Glutamatergic neuron (in vitro differentiated cells): Measurements from ENCODE around the gene RPS10. TPM values are rescaled to one million over a fixed set of nuclear protein-coding genes. Genes with fewer than 3 reads are reported as not detected.

Experiments
- DNase-seq: peaks from one replicate; pipeline ENCODE4 v3.0.0; 2022
- H3K27ac Mint-ChIP-seq: one replicate; pipeline ENCODE4 v1.8.0; 2020; ENCODE audit warnings: mild to moderate bottlenecking, mixed read lengths, inconsistent platforms; ENCODE audit not compliant: unreplicated experiment
- H3K27me3 Mint-ChIP-seq: one replicate; pipeline ENCODE4 v1.8.0; 2020; ENCODE audit warnings: mild to moderate bottlenecking, moderate library complexity, mixed read lengths, inconsistent platforms; ENCODE audit not compliant: unreplicated experiment
- H3K36me3 Mint-ChIP-seq: one replicate; pipeline ENCODE4 v1.8.0; 2020; ENCODE audit warnings: mild to moderate bottlenecking, mixed read lengths, inconsistent platforms; ENCODE audit not compliant: unreplicated experiment
- H3K4me1 Mint-ChIP-seq: one replicate; pipeline ENCODE4 v1.8.0; 2020; ENCODE audit warnings: mild to moderate bottlenecking, low read depth, mixed read lengths, inconsistent platforms; ENCODE audit not compliant: unreplicated experiment
- H3K4me3 Mint-ChIP-seq: one replicate; pipeline ENCODE4 v1.8.0; 2020; ENCODE audit warnings: mild to moderate bottlenecking, mixed read lengths, inconsistent platforms; ENCODE audit not compliant: unreplicated experiment
- H3K9me3 Mint-ChIP-seq: one replicate; pipeline ENCODE4 v1.8.0; 2020; ENCODE audit warnings: mild to moderate bottlenecking, moderate library complexity, mixed read lengths, inconsistent platforms; ENCODE audit not compliant: unreplicated experiment
- CTCF ChIP-seq: fragments of 200-600 bp; sonication (generic); IDR thresholded peaks from one replicate; pipeline ENCODE4 v1.5.0; 2021; ENCODE audit not compliant: partially characterized antibody, unreplicated experiment
- total RNA-seq: library from RNA; stranded (reverse); fragmentation: NEBNext Ultra II Directional; extraction: Animal tissue kit (Norgen Biotek cat#: 25700); gene quantifications from one replicate; pipeline ENCODE4 v1.2.1, GENCODE V29; 2021; ENCODE audit not compliant: unreplicated experiment

RPS10 gene
- total RNA-seq, 1 donor from 2014 or later: 643 TPM

DNA sequence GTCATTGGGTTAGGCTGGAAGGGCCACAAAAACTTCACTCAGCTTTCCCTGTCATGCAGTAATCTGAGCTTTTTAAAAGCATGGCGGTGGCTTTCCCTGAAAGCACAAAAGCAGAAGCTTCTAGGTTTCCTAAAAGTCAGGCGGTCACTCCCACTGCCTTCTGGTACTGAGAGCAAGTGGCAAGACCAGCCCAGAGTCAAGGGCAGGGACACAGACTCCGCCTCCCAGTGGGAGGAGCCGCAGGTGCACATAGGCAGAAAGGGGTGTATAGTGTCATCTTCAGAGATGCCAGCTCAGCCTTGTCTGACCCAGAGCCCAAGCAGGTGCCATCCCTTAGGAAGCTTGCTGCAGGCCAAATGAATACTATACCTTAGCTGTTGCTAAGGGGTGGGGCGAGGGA is 22.0 kb upstream of the RPS10 start:
- no peak for DNase-seq
- no peak for TF ChIP-seq CTCF
- Mint-ChIP-seq H3K4me3 (no peak overlapping the region), H3K4me1 (peaks cover 5% of the 10 kb centered on the region), H3K27me3 (no peaks in the 10 kb centered on the region), H3K27ac (no peak overlapping the region), H3K9me3 (no peaks in the 10 kb centered on the region), H3K36me3 (no peaks in the 10 kb centered on the region)

GRCh38 chr6:34447386-34447785 is 21.5 kb upstream of the RPS10 start:
- no peak for TF ChIP-seq CTCF
- DNase-seq: no peak
- Mint-ChIP-seq H3K36me3 (no peaks in the 10 kb centered on the region), H3K4me1 (peaks cover 5% of the 10 kb centered on the region), H3K27me3 (no peaks in the 10 kb centered on the region), H3K9me3 (no peaks in the 10 kb centered on the region), H3K27ac (no peak overlapping the region), H3K4me3 (no peak overlapping the region)

DNA sequence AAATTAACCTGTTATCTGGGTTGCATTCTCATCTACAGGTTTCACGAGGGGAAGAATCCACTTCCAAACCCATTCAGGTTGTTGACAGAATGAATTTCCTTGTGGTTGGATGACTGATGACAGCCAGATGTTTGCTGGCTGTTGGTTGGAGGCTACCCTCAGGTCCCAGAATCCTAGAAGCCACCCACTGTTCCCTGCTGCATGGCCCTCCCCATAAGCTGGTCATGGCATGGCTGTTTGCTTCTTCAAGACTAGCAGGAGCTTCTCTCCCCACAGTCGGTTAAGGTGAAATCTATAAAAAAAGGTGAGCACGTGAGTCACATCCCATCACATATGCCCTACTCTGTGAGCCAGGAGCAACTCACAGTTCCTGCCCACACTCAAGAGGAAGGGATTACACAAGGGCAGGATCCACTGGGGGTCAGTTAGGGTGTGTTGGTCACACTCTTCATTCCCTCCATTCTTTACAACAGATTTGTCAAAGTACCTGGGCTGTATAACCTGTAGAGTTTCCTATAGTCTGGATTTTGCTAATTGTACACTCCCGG is 19.5 kb upstream of the RPS10 start:
- Mint-ChIP-seq H3K4me1 (peaks cover 5% of the 10 kb centered on the region), H3K9me3 (no peaks in the 10 kb centered on the region), H3K27me3 (peaks cover 2% of the 10 kb centered on the region), H3K4me3 (no peak overlapping the region), H3K27ac (no peak overlapping the region), H3K36me3 (no peaks in the 10 kb centered on the region)
- TF ChIP-seq CTCF: no peak
- DNase-seq: no peak

GRCh38 chr6:34441526-34441925 is 15.7 kb upstream of the RPS10 start:
- Mint-ChIP-seq H3K36me3 (no peaks in the 10 kb centered on the region), H3K27ac (no peak overlapping the region), H3K27me3 (peaks cover 2% of the 10 kb centered on the region), H3K9me3 (no peaks in the 10 kb centered on the region), H3K4me3 (no peak overlapping the region), H3K4me1 (no peaks in the 10 kb centered on the region)
- no peak for DNase-seq
- TF ChIP-seq CTCF: no peak

GRCh38 chr6:34439442-34439841 is 13.6 kb upstream of the RPS10 start:
- DNase-seq: no peak
- peaks cover 2% of the 10 kb centered on the region for H3K27me3 Mint-ChIP-seq
- TF ChIP-seq CTCF: no peak
- H3K4me1 Mint-ChIP-seq: no peaks in the 10 kb centered on the region
- no peaks in the 10 kb centered on the region for H3K36me3 Mint-ChIP-seq
- H3K9me3 Mint-ChIP-seq: peaks cover 1% of the 10 kb centered on the region
- H3K4me3 Mint-ChIP-seq: no peak overlapping the region
- no peak overlapping the region for H3K27ac Mint-ChIP-seq
